Measurements from ENCODE around the gene NF2.

GRCh38 chr22:29628996-29629902 lies 25.8 kb downstream of the NF2 start:
- no peak for TF ChIP-seq POLR2AphosphoS5 (IDR thresholded peaks at IDR 0.05)
- no peak for TF ChIP-seq POLR2A (IDR thresholded peaks at IDR 0.05)
- no peak for TF ChIP-seq CTCF (IDR thresholded peaks at IDR 0.05)
- TF ChIP-seq EP300 (IDR thresholded peaks at IDR 0.05): no peak

Data from gastroesophageal sphincter (tissue), 3 donors.